GM23248 (cell line): Measurements from ENCODE around the gene GTF3C2.

ENCODE experiments used
- EZH2 ChIP-seq: fragments of 200-600 bp; sonication (generic); IDR thresholded peaks from 2 replicates; pipeline ENCODE4 v1.6.1; 2018; ENCODE audit warnings: antibody characterized with exemption, mild to moderate bottlenecking; ENCODE audit not compliant: insufficient read depth, poor library complexity, severe bottlenecking
- EZH2phosphoT487 ChIP-seq: fragments of 200-600 bp; sonication (generic); IDR thresholded peaks from 2 replicates; pipeline ENCODE4 v1.6.1; 2018; ENCODE audit warnings: antibody characterized with exemption, moderate library complexity, mild to moderate bottlenecking, low read depth; ENCODE audit not compliant: insufficient read depth

- TF ChIP-seq EZH2phosphoT487 (no peak), EZH2 (no peak)
Observed at GRCh38 chr2:27305516-27305915, 51.0 kb downstream of the GTF3C2 start.
